Fibroblast of lung (primary cell): ENCODE data around the gene RTN4RL1. TPM values are rescaled to one million over a fixed set of nuclear protein-coding genes. Genes with fewer than 3 reads are reported as not detected.

Experiments used
- DNase-seq, 2 donors: peaks; one replicate each; pipeline versions ENCODE4 v3.0.0 to v3.0.0-alpha.2; 2010; ENCODE audit warnings: low read depth in 2 of 2
- H2AFZ ChIP-seq: 2 replicates; pipeline ENCODE4 v1.5.1; 2012; ENCODE audit warnings: low read length, control low read depth, inconsistent platforms
- H3K27ac ChIP-seq: 2 replicates; pipeline ENCODE4 v1.5.1; 2011; ENCODE audit warnings: low read length, control low read depth; ENCODE audit not compliant: insufficient read depth
- H3K27me3 ChIP-seq: 2 replicates; pipeline ENCODE4 v1.5.1; 2011; ENCODE audit warnings: mild to moderate bottlenecking, low read length; ENCODE audit not compliant: control insufficient read depth, insufficient read depth
- H3K36me3 ChIP-seq: 2 replicates; pipeline ENCODE4 v1.5.1; 2011; ENCODE audit warnings: low read length; ENCODE audit not compliant: control insufficient read depth, insufficient read depth
- H3K4me1 ChIP-seq: 2 replicates; pipeline ENCODE4 v1.5.1; 2011; ENCODE audit warnings: low read length; ENCODE audit not compliant: control insufficient read depth, insufficient read depth; ENCODE audit errors: extremely low read depth
- H3K4me2 ChIP-seq: 2 replicates; pipeline ENCODE4 v1.5.1; 2011; ENCODE audit warnings: low read length, control low read depth; ENCODE audit not compliant: insufficient read depth; ENCODE audit errors: extremely low read depth
- H3K4me3 ChIP-seq, 4 experiments: fragments of 200-600 bp in 1 of 4; sonication (generic) in 1 of 4; replicated peaks in 1 of 4; 2 replicates each; pipeline ENCODE4 v1.5.1; 2011 to 2016; ENCODE audit warnings: low read length in 4 of 4, low read depth in 3 of 4, mild to moderate bottlenecking in 3 of 4, control low read depth in 2 of 4, inconsistent platforms in 1 of 4, mixed read lengths in 1 of 4; ENCODE audit not compliant: insufficient read depth in 1 of 4; ENCODE audit errors: control extremely low read depth in 1 of 4
- H3K79me2 ChIP-seq: 2 replicates; pipeline ENCODE4 v1.5.1; 2012; ENCODE audit warnings: mild to moderate bottlenecking, low read length, inconsistent platforms; ENCODE audit not compliant: control insufficient read depth, insufficient read depth
- H3K9ac ChIP-seq: 2 replicates; pipeline ENCODE4 v1.5.1; 2011; ENCODE audit warnings: mild to moderate bottlenecking, low read length, control low read depth; ENCODE audit not compliant: insufficient read depth
- H3K9me3 ChIP-seq: 2 replicates; pipeline ENCODE4 v1.5.1; 2012; ENCODE audit warnings: low read depth, low read length; ENCODE audit not compliant: control insufficient read depth, insufficient read depth
- H4K20me1 ChIP-seq: 2 replicates; pipeline ENCODE4 v1.5.1; 2011; ENCODE audit warnings: low read length; ENCODE audit not compliant: control insufficient read depth, insufficient read depth; ENCODE audit errors: extremely low read depth
- CTCF ChIP-seq, 2 donors: IDR thresholded peaks in 1 of 2; conservative IDR thresholded peaks in 1 of 2; 1 replicate in 1 of 2; 2 replicates in 1 of 2; pipeline ENCODE4 v1.5.1; 2011 to 2012; ENCODE audit warnings: low read length in 2 of 2, control low read depth in 1 of 2, inconsistent platforms in 1 of 2, low read depth in 1 of 2, mild to moderate bottlenecking in 1 of 2
- EZH2 ChIP-seq: IDR thresholded peaks from 2 replicates; pipeline ENCODE4 v1.5.1; 2012; ENCODE audit warnings: low read length, control low read depth, mild to moderate bottlenecking; ENCODE audit errors: missing control alignments
- polyA plus RNA-seq, 2 donors: library from polyadenylated mRNA; depleted of rRNA in 1 of 2; stranded (reverse) in 1 of 2; unstranded in 1 of 2; fragments of >200 nt; gene quantifications; 2 replicates each; pipeline ENCODE4 v1.2.1, GENCODE V29; 2011 to 2012; ENCODE audit warnings: missing spikeins in 1 of 2
- total RNA-seq: library from RNA; depleted of rRNA; stranded (reverse); fragments of >200 nt; gene quantifications from 2 replicates; pipeline ENCODE4 v1.2.1, GENCODE V29; 2014

RTN4RL1 gene
- total and polyA plus RNA-seq, 2 donors (not counting 1 experiment from before 2014, with no cell fraction given): 0.39 to 0.83 TPM

- Histone ChIP-seq H3K27ac (no peak overlapping the region), H3K4me1 (no peaks in the 10 kb centered on the region), H4K20me1 (no peaks in the 10 kb centered on the region), H3K4me2 (no peak overlapping the region), H3K36me3 (no peaks in the 10 kb centered on the region), H3K9me3 (no peaks in the 10 kb centered on the region), H3K79me2 (no peaks in the 10 kb centered on the region), H3K9ac (no peak overlapping the region), H3K27me3 (peaks cover 5% of the 10 kb centered on the region), H3K4me3 (no peak overlapping the region), H2AFZ (no peak overlapping the region)
- DNase-seq: no peak
- TF ChIP-seq EZH2: no peak
- TF ChIP-seq CTCF (conservative IDR thresholded peaks at IDR 0.05 in 1 of 2, IDR thresholded peaks at IDR 0.05 in 1 of 2; ENCODE audit: low read depth in 1 of 2, low read length in 2 of 2): no peak
Observed at GRCh38 chr17:1937461-1937860, 87.7 kb downstream of the RTN4RL1 start.

DNA sequence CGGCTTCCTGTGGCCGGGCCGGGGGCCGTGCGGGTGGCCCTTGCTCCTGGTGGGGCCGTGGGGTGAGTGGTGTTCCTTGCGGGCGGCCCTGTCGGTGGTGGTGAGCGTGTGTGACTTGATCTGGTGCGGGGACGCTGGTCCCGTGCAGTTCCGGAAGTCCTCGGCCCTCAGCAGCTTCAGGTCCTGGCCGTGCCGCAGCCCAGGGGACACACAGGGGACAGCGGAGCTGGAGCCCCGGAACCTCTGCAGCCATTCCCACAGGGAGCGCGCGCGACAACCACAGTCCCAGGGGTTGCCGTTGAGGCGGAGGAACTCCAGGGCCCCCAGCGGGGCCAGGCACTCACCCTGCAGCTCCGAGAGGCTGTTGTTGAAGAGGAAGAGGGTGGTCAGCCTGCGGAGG lies 88.4 kb downstream of the RTN4RL1 start:
- H3K27ac ChIP-seq: no peak overlapping the region
- no peak for DNase-seq
- H3K9me3 ChIP-seq: no peaks in the 10 kb centered on the region
- no peak overlapping the region for H3K4me3 ChIP-seq
- H3K79me2 ChIP-seq: no peaks in the 10 kb centered on the region
- no peak overlapping the region for H3K9ac ChIP-seq
- H3K27me3 ChIP-seq: peaks cover 5% of the 10 kb centered on the region
- H2AFZ ChIP-seq: no peak overlapping the region
- H4K20me1 ChIP-seq: no peaks in the 10 kb centered on the region
- H3K4me1 ChIP-seq: no peaks in the 10 kb centered on the region
- no peaks in the 10 kb centered on the region for H3K36me3 ChIP-seq
- H3K4me2 ChIP-seq: no peak overlapping the region
- TF ChIP-seq EZH2 (no peak), CTCF (conservative IDR thresholded peaks at IDR 0.05 in 1 of 2, IDR thresholded peaks at IDR 0.05 in 1 of 2; ENCODE audit: low read depth in 1 of 2, low read length in 2 of 2) (no peak)

DNA sequence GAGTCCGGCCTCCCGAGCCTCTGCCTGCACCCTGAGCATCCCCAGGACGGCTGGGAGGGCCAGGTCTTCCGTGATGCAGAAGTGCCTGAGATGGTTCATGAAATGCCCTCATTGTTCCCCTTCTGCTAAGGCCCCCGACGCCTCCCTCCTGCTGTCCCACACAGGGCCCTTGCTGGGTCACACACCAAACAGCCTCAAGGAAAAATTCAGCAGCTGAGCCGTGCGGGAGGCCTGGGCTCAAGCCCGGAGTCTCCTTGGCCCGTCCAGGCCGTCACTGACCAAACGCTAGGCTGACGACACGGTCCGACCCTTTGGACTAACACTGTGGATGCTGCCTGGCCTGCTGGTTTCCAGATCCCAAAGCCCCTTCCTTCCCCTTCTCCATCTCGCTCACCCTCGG lies 90.2 kb downstream of the RTN4RL1 start:
- no peak for TF ChIP-seq CTCF (conservative IDR thresholded peaks at IDR 0.05 in 1 of 2, IDR thresholded peaks at IDR 0.05 in 1 of 2; ENCODE audit: low read depth in 1 of 2, low read length in 2 of 2)
- TF ChIP-seq EZH2: no peak
- no peaks in the 10 kb centered on the region for H3K79me2 ChIP-seq
- H3K4me2 ChIP-seq: no peak overlapping the region
- no peak overlapping the region for H3K9ac ChIP-seq
- H4K20me1 ChIP-seq: no peaks in the 10 kb centered on the region
- H3K36me3 ChIP-seq: no peaks in the 10 kb centered on the region
- H3K4me1 ChIP-seq: no peaks in the 10 kb centered on the region
- H3K27me3 ChIP-seq: peaks cover 3% of the 10 kb centered on the region
- DNase-seq: no peak
- H3K27ac ChIP-seq: no peak overlapping the region
- no peak overlapping the region for H3K4me3 ChIP-seq
- H3K9me3 ChIP-seq: no peaks in the 10 kb centered on the region
- H2AFZ ChIP-seq: no peak overlapping the region
